GM21390 (cell line): ENCODE data around the gene SCAMP4.

ENCODE experiments used
- ATAC-seq: cut with Tn5 transposase; IDR thresholded peaks from one replicate; pipeline ENCODE4 v1.9.1; 2021; ENCODE audit not compliant: unreplicated experiment

SCAMP4 gene

DNA sequence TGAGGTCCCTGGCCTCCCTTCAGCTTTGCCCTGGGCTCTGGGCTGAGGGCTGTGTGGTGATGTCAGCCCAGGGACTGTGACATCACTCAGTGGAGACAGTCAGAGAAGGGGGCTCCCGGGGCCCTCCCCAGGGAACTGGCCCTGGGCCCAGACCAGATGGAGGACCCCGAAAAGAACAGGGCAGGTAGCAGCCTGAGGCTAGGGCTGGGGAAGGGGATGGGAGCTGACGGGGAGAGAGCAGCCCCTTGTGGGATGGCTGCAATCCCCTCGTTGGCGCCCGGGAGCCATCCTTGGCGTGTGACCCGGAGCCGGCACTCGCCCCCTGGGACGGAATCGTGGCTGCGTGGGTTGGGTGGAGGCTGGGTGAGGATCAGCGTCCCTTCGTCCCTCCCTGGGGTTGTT is 49.3 kb downstream of the SCAMP4 start:
- ATAC-seq, result no peak

DNA sequence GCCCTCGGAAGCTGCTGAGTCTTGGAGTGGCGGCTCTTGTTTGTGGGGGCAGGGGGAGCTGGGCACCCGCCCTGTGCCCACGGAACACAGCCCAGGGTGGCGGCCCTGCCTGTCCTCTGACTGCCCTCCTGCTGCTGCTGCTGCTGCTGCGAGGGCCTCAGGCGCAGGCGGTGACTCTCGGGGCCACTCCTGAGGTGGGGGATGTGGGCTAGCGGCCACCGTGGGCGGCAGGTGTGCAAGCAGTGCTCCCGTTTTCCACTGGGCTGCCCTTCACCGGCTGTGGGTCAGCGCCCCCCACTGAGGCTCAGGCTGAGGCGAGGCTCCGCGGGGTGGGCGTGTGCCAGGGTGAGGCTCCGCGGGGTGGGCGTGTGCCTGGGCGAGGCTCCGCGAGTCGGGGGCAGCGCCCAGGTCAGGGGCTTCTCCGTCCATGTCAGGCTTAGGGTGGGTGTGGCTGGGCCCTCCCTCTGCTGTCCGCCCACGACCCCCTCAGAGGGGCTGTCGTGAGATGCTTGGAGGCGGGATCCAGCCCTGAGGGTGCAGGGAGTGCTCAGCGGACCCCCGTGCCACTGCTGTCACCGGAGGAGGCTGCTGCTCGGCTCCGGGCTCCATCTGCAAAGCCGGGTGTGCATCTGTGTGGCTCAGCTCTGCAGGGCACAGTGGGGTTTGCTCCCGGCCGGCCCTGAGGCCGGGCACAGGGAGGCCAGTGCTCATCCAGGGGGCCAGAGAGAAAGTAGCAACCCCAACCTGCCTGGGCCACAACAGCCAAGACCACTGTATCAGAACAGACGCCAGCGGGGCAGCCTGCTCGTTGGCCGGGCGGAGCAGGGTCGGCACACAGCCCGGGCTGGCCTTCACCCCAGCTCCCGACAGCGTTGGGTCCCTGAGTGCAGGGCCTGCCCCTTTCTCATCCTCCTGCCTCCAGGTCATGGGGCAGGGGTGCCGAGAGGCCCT is 50.2 kb downstream of the SCAMP4 start:
- ATAC-seq, result no peak

DNA sequence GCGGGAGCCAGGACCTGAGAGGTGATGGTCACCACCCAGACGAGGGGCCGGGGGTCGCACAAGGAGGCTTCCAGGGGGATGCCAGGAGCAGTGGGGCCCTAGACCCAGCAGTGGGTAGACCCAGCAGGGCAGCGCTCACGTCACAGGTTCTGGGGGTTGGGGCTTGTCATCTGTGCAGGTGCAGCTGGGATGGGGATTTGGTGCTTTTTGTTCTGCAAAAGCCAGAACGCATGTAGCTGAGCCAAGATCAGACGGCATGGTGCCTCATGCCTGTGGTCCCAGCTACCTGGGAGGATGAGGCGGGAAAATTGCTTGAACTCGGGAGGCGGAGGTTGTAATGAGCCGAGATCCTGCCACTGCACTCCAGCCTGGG is 50.9 kb downstream of the SCAMP4 start:
- ATAC-seq, result no peak

DNA sequence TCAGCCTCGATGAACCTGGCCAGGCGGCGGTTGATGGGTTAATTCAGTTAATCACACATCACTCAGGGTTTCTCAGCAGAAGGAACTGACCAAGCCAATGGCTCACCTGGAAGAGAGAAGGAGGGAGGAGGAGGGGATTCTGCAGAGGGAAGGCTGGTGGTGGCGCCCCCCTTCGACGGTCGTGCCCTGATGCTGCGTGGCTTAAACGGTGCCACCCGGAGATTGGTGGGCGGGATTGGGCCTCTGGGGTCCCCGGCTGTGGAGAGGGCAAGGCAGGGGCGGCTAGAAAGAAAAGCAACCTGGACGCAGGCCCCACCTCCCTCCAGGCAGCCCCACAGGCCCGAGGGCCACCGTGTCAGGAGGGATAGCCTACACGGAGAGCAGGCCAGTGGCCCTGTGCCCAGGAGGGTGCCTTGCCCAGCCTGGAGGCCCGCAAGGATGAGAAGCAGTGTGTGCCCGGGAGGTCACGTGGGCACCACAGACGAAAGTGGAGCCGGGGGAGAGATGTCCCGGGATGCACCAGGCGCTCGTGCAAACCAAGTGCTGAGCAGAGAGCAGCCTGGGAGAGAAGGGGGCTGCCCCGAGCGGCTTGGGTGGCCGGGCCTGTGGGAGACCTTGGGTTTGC is 51.8 kb downstream of the SCAMP4 start:
- ATAC-seq, result no peak

DNA sequence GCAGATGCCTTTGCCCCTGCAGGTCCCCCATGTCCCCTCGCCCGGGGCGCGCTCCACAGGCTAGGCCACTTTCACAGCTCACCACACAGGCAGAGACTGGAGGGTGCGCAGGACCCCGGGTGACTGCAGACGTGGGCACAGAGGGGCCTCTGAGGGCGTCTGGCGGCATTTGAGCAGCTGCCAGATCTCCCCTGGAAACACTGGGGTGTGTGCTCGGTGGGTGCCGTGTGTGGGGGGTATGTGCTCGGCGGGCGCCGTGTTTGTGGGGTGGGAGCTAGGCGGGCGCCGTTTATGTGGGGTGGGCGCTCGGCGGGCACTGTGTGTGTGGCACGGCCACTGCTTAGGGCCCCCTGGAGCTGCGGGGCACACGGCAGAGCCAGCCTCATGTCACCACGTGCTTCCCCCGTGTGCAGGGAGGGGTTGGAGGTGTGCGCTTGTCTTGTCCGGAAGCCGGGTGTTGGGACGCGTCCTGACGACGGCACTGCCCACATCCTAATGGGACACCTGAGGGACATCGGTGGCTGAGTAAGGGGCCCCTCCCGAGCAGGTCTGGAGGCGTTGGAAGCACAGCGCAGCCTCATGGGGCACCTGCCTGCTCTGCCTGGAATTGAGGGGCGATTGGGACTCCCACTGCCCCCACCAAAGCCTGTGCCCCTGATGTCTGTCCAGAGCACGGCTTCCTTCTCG is 52.5 kb downstream of the SCAMP4 start:
- ATAC-seq, result no peak

DNA sequence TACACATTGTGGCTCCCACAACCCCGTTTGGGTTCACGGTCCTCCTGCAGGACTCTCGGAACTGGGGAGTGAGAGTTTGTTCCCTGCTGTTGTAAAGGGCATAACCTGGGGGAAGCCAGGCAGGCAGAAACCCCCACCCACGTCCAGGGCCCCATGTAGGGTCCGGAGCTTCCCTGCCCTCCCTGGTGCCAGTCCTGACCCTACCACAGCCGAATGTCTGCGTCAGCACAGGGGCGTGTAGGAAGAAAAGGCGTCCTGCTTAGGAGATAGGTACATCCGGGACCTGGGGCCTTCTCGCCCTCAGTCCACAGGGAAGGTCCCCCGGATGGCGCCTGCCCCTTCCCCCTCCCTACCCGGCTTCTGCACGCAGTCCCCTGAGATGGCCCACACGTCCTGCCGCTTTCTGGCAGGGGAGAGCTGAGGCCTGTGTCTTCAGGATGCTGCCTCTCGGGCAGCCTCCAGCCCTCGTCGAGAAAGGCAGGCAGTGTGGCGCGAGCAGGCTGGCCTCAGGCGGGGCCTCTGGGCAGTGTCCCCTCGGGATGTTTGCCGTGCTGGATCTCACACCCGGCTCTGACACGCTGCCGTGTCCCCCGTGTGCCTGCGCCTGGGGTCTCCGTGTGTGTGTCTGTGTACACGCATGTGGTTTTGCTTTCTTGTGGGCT is 54.9 kb downstream of the SCAMP4 start:
- no peak for ATAC-seq

DNA sequence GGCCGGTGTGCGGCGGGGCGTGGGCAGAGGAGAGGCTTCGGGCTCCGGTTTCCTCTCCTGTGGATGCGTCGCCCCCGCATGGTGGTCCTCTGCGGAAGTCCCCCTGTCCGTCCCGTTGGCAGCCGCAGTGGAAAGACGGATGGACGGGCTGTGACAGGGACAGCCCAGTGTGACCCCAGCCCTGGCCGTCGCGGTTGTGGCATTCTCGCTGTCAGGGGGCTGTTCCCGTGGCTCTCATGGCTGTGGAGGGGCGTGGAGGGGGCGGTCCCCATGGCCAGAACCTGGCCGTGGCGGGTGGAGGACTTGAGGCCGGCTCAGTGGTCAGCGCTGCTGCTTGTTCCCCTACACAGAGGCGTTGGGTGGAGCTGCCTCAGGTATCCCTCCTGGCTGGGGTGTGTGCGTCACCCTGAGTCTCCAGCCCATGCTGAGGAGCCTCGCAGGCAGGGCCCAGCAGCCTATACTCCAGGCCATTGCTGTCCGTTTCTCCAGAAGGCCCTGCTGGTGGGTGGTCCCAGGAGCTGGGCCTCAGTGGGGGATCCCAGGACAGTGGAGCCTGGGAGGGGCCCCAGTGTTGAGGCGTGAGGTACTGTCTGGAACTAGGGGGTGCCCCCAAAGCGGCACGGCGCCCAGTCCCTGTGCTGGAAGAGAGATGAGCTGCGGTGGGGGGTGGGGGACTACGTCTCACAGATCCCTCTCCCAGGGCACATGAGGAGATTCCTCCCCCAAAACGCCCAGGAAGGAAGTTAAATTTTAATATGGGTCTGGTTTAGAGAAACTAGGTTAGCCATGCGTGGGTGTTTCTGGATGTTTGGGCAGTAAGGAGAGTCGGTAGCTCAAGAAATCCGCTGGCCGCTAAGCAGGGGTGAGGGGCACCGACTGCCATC is 56.0 kb downstream of the SCAMP4 start:
- ATAC-seq, result no peak

DNA sequence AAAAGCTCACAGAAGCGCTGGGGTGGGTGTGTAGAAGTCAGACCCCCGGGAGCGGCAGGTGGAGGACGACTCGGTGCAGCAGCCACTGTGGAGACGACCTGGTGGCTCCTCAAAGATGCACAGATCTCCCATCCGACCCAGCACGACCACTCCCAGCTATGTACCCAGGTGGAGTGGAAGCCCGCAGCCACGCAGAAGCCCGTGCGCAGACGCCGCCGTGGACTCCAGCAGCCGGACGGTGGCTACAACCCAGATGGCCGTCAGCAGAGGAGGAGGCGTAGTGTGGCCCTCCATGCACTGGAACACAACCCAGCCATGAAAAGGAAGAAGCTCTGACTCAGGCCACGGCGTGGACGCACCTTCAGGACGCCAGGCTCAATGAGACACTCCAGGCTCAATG is 57.5 kb downstream of the SCAMP4 start:
- no peak for ATAC-seq

DNA sequence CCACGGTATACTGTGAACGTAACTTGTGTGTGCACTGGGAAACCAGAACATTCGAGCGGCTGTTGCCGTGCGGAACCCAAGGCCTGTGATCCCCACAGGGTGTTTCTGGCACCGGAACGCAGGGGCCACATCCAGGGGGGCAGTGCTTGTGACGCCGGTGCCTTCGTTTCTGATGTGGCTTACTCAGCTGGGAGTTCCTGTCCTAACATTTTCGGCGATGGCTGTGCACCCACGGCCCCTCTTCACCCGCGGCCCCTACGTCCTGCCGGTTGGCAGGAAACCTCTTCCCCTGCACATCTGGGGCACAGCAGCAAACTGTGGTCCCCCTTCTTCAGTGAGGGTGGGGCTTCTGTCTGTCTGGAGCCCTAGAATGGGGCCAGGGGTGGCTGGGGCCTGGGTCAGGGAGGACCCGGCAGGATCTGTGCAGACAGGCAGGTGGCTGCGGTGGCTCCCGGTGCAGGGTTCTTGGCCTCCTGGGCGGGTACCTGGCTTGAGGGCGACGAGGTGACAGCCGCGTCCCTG is 61.9 kb downstream of the SCAMP4 start:
- no peak for ATAC-seq

DNA sequence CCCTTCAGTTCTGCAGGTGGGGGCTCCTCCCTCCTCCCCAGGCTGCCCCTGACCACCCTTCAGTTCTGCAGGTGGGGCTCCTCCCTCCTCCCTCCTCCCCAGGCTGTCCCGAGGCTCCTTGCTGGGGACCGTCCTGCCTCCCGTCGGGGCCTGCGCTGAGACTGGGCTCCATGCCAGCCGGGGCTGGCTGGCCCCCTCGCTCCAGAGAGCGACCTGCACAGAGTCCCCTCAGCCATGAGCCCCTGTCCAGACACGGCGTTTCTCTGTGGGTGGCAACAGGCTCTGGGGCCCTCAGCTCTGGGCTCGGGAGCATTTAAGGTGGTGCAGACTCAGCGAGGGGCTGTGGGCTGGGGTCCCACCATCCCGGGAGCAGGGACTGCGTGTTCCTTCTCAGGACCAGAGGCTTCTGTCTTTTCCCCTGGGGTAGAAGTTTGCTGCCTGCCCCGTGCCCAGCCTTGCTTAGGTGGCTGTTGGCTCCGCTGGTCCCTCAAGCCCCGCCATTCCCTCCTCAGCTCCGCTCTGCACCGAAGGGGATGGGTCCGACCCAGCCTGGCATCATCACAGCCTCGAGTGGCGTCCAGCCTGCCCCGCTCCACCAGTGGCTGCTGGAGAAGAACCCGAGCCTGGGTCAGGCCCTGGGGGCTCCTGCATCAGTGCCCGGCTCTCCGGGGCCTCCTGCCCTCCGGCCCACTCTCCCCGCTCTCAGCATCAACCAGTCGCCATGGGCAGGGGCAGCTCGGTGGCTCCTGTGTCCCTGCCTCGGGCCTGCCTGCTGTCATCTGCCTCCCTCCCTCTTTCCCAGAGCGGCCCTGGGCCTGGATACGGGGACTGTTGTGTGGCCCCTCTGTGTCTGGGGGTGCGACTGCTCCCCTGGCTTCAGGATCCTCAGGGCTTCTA is 63.3 kb downstream of the SCAMP4 start:
- no peak for ATAC-seq

DNA sequence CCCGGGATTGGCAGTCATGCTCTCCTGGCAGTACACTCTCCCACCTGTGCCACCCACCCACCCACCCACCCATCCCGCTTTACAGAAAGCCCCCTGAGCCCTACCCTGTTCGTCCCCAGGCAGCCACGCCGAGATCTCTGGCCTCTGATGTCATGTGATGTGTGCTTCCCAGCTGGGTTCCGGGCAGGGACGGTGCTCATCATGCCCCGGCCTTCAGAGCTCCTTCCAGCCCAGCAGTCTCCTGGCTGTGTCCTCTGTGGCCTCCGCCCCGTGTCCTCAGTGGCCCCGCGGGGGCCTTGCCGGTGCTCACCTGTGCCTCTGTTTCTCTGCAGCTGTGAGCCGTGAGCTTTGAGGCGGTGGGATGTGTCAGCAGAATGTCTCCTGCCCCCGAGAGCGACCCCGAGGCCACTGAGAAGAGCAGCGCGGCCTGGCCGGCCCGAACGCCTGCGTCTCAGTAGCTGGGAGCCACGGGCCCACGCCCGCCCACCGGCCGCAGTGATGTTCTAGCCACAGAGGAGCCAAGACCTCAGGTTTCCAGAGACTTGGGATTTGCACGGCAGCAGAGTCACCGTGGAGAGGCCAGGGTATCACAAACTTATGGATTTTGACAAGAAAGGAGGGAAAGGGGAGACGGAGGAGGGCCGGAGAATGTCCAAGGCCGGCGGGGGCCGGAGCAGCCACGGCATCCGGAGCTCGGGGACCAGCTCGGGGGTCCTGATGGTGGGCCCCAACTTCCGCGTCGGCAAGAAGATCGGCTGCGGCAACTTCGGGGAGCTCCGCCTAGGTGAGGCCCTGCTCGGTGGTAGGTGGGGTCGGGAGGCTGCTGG is 64.2 kb downstream of the SCAMP4 start:
- no peak for ATAC-seq

DNA sequence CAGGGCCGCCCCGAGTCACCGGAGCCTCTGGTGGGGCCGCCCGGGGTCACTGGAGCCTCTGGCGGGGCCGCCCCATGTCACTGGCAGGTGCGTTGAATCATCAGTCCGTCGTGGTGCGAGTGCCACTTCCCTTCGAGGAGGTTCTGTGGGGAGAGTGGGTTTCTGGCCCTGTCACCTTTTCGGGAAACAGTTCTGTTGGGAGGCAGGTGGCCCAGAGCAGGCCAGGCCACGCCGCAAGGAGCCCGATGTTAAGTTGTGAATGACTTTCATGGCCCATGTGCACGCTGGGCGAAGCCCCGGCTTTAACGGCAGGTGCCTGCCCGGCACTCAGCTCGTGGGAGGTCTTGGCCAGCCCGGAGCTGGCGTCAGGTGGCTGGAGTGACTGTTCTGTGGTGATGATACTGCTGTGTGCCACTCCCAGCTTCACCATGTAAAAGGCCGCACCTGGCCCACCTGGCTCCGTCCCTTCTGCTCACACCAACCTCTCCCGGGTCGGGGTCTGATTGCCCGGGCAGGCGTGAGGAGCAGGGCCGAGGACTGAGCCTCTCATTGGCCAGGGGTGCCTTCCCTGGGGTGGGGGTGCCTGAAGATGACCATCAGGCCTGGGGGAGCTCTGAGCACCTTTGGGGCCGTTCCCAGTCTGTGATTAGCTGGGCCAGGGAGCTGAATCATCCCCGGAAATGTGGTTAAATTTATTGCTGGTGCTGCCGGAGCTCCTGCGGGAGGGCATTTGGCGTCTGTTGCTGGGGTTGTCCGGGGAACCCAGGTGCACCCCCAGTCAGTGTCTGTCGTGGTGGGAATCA is 65.0 kb downstream of the SCAMP4 start:
- no peak for ATAC-seq

DNA sequence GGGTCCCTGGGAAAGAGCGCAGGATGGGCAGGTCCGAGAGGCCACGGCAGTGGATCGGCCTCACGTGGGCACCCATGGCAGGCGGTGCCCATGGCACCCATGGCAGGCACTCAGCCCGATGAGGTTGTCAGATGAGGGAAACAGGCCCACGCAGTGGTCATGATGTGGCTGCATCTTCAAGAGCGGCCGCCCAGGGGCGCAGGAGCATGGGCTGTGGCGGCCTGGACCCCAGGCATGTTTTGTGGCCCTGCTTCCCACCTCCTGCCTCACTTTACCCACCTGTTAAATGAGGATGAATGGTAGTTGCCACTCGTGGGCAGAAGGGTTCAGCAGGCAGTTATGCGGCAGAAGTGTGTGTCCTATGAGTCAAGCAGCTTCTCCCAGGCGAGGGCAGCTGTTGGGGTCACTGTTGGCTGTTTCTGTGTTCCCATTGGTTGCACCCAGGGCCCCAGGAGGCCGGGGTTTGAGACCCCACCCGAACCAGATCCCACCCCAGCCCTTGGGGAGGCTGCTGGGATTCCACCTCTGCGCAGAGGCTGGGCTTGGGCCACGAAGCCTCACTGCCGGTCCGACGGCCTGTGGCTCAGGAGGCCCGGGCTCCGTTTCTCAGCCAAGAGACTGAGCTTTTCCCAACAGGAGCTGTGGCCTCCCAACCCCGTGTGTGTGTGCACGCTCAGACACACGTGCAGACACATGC is 65.8 kb downstream of the SCAMP4 start:
- no peak for ATAC-seq

DNA sequence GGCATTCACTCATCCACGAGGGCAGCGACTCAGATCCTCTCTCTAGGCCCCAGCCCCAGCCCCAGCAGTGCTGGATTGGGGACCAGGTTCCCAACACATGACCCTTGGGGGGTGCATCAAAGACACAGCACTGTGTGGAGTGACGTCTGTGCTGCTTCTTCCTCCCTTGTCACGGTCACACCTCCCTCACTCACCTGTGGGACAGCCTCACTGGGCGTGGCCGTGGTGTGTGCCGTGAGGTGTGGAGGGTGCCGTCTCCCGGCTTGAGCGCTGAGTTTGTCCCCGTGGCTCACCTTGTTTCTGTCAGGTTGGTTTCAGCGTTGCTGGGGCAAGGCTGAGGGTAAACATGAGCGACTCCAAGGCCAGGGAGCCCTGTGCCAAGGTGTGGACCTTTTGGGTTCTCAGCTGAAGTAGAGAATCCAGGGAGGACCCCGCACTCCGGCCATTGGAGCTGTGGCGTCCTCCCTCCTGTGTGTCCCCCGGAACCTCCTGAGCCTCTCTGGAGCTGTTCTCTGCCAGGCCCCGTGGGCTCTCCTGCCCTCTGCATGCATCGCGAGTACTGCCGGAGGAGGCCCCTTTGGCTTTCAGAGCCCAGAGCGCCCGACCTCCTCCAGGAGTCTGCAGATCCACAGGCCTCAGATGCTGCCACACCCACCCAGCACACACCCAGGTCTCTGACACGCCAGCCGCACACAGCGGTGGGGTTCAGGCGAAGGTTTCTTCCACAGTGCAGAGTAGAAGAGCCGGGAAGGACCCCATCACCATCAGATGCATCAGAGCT is 69.4 kb downstream of the SCAMP4 start:
- ATAC-seq, result no peak

DNA sequence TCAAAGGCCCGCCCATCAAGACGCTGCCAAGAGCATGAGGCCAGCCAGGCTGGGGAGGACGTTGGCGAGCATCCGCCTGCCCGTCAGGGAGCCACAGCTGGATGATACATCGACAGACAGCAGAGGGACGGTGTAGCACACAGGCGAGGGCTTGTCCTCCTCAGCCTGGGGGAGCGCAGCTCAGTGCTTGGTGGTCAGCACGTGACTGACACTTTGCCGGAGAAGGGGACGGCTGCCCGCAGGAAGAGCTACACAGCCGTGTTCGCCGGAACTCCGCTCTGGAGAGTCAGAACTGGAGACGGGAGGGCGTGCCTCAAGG is 69.9 kb downstream of the SCAMP4 start:
- no peak for ATAC-seq
